Natural killer cell (primary cell): ENCODE results near the gene ARL8A. TPM values are rescaled to one million over a fixed set of nuclear protein-coding genes. Genes with fewer than 3 reads are reported as not detected.
A peak's percentile ranks its signal among the peaks of the same experiment; 100 is the strongest.

Experiments
- ATAC-seq, 3 donors: fragments of 150-1000 bp in 2 of 3; fragments of 200-7000 bp in 1 of 3; cut with Tn5 transposase; 1 replicate in 1 of 3; 2 replicates in 2 of 3; pipeline ENCODE4 v1.10.0; 2021; ENCODE audit warnings: mild to moderate bottlenecking in 2 of 3, moderate library complexity in 2 of 3
- DNase-seq, 2 donors: peaks; one replicate each; pipeline versions ENCODE4 v3.0.0 to v3.0.0-alpha.2; 2013 to 2021; ENCODE audit warnings: mixed read lengths in 1 of 2
- H3K27ac ChIP-seq: one replicate; pipeline ENCODE4 v1.5.1; 2013; ENCODE audit warnings: mild to moderate bottlenecking, low read length
- H3K27me3 ChIP-seq: one replicate; pipeline ENCODE4 v1.6.1; 2013; ENCODE audit warnings: low read length; ENCODE audit not compliant: control insufficient read depth, insufficient read depth
- H3K36me3 ChIP-seq: one replicate; pipeline ENCODE4 v1.6.1; 2013; ENCODE audit warnings: low read length; ENCODE audit not compliant: control insufficient read depth, insufficient read depth
- H3K4me1 ChIP-seq: one replicate; pipeline ENCODE4 v1.6.1; 2013; ENCODE audit warnings: low read length; ENCODE audit not compliant: control insufficient read depth, insufficient read depth
- H3K4me3 ChIP-seq: one replicate; pipeline ENCODE4 v1.5.1; 2013; ENCODE audit warnings: low read length
- H3K9me3 ChIP-seq: one replicate; pipeline ENCODE4 v1.6.1; 2013; ENCODE audit warnings: low read length; ENCODE audit not compliant: control insufficient read depth, insufficient read depth
- H3K27ac Mint-ChIP-seq, 2 donors: one replicate each; pipeline ENCODE4 v1.8.0; 2022; ENCODE audit warnings: mild to moderate bottlenecking in 2 of 2, mixed read lengths in 2 of 2, moderate library complexity in 1 of 2
- H3K27me3 Mint-ChIP-seq, 2 donors: one replicate each; pipeline ENCODE4 v1.8.0; 2022; ENCODE audit warnings: low read depth in 2 of 2, mixed read lengths in 2 of 2
- H3K36me3 Mint-ChIP-seq: one replicate; pipeline ENCODE4 v1.8.0; 2022; ENCODE audit warnings: mixed read lengths
- H3K4me1 Mint-ChIP-seq, 2 donors: one replicate each; pipeline ENCODE4 v1.8.0; 2022; ENCODE audit warnings: mixed read lengths in 2 of 2
- H3K4me3 Mint-ChIP-seq: one replicate; pipeline ENCODE4 v1.8.0; 2022; ENCODE audit warnings: mild to moderate bottlenecking, moderate library complexity, mixed read lengths
- H3K9me3 Mint-ChIP-seq, 2 donors: one replicate each; pipeline ENCODE4 v1.8.0; 2022; ENCODE audit warnings: mixed read lengths in 2 of 2
- WGBS: methylation state at CpG from one replicate; pipeline ENCODE4 v1.1.7; 2013; ENCODE audit warnings: missing lambda C conversion rate; ENCODE audit not compliant: insufficient coverage; 5-methylcytosine and 5-hydroxymethylcytosine counted together
- intact Hi-C: fragments of 100-400 bp; cut with micrococcal nuclease; formaldehyde crosslinking; loops from one replicate; pipeline ENCODE4 v1.14.2; 2022
- total RNA-seq, 4 donors: library from RNA; stranded (reverse); fragments of 120-200 nt in 1 of 4; gene quantifications; one replicate each; pipeline versions ENCODE4 v1.2.3 to v1.2.4, GENCODE V29; 2013 to 2022
- TF ChIP-seq, protein P1 (sequence below): fragments of 200-600 bp; IDR thresholded peaks from one replicate; pipeline ENCODE4 v1.8.0; 2022; ENCODE audit warnings: antibody characterized with exemption

ARL8A gene
- total RNA-seq, 3 donors from 2014 or later (not counting 1 experiment from before 2014, with no cell fraction given), result 109 to 120 (median 109) TPM

GRCh38 chr1:202165267-202165941 lies 20.9 kb upstream of the ARL8A start:
- Histone ChIP-seq H3K27me3 (no peaks in the 10 kb centered on the region), H3K9me3 (no peaks in the 10 kb centered on the region), H3K27ac (no peak overlapping the region), H3K36me3 (no peaks in the 10 kb centered on the region), H3K4me3 (no peak overlapping the region), H3K4me1 (peaks cover 59% of the 10 kb centered on the region)
- intact Hi-C loops, result no loop called here
- H3K36me3 Mint-ChIP-seq, result no peaks in the 10 kb centered on the region
- H3K9me3 Mint-ChIP-seq, result no peaks in the 10 kb centered on the region
- TF ChIP-seq, protein P1, sequence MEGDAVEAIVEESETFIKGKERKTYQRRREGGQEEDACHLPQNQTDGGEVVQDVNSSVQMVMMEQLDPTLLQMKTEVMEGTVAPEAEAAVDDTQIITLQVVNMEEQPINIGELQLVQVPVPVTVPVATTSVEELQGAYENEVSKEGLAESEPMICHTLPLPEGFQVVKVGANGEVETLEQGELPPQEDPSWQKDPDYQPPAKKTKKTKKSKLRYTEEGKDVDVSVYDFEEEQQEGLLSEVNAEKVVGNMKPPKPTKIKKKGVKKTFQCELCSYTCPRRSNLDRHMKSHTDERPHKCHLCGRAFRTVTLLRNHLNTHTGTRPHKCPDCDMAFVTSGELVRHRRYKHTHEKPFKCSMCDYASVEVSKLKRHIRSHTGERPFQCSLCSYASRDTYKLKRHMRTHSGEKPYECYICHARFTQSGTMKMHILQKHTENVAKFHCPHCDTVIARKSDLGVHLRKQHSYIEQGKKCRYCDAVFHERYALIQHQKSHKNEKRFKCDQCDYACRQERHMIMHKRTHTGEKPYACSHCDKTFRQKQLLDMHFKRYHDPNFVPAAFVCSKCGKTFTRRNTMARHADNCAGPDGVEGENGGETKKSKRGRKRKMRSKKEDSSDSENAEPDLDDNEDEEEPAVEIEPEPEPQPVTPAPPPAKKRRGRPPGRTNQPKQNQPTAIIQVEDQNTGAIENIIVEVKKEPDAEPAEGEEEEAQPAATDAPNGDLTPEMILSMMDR, result no peak
- DNase-seq, result peak in 1 of 2 donors; percentile 47
- peaks cover 37 to 47% of the 10 kb centered on the region in 2 donors for H3K4me1 Mint-ChIP-seq
- H3K4me3 Mint-ChIP-seq, result peak overlapping the region; percentile 72
- peak overlapping the region; percentile 82 to 100 for H3K27ac Mint-ChIP-seq
- 78% methylated on average over 18 of the region's 20 CpGs for WGBS
- ATAC-seq, result no peak
- H3K27me3 Mint-ChIP-seq, result no peaks in the 10 kb centered on the region

- Mint-ChIP-seq H3K4me1 (peaks cover 41 to 56% of the 10 kb centered on the region in 2 donors), H3K27me3 (no peaks in the 10 kb centered on the region), H3K9me3 (no peaks in the 10 kb centered on the region), H3K36me3 (no peaks in the 10 kb centered on the region), H3K27ac (peak overlapping the region; percentile 82 to 100), H3K4me3 (peak overlapping the region; percentile 72)
- TF ChIP-seq, protein P1, result no peak
- H3K4me3 ChIP-seq, result no peak overlapping the region
- DNase-seq (peak; percentile 59 to 92), ATAC-seq (peak; percentile 49 to 74 (median 72))
- 37% methylated on average over 10 of the region's 11 CpGs for WGBS
- no peak overlapping the region for H3K27ac ChIP-seq
- H3K27me3 ChIP-seq, result no peaks in the 10 kb centered on the region
- H3K9me3 ChIP-seq, result no peaks in the 10 kb centered on the region
- no peaks in the 10 kb centered on the region for H3K36me3 ChIP-seq
- intact Hi-C loops, result loop anchor here (5.0 kb wide), 1 partner anchor 33 kb away; no protein-coding TSS in a partner anchor
- H3K4me1 ChIP-seq, result peaks cover 68% of the 10 kb centered on the region
Measured at GRCh38 chr1:202164271-202165037, 19.9 kb upstream of the ARL8A start.

DNA sequence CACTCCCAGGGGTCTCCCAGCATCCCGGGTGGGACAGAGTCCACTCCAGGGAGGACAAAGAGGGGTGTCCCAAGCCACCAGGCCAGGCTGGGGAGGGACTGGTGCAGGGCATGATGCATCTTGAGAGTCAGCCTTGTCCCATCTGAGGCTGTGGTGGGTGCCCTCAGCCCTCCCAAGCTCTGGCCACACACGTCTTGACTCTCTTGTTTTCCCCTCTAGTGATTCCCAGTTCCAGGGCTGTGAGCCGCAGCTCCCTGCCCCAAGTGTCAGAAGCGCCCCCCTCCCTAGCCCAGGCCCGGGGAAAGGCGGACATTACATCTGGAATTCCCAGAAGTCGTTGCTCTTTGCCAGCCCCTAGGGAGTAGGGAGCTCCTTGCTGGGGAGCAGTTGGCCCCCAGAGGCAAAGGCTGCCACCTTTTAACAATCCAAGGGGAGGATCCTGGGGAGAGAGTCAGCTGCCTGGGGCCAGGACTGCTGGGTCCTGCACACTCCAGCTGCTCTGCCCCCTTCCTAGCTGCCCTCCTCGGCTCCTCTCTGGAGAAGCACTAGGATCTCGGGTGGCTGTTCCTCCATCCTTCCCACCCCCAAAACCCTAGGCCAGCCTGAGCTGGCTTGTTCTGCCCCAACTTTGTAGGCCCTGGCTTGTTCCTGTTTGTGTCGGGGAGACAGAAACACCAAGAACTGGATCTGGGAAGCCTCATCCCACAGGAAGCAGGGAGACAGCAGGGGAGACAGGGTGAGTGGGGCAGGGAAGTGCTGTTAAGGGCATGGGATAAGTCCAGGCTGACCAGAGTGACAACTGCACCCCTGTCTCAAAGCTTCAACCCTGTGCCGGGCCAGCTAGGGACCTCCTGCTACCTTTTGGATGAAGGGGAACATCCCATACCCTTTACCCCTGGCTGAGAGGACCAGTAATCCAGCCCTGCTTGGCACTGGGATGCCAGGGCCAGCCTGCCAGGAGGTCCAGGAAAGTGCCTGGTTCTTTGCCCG lies 19.0 kb upstream of the ARL8A start:
- H3K27ac Mint-ChIP-seq, result peak overlapping the region; percentile 83 to 100
- no peaks in the 10 kb centered on the region for H3K36me3 Mint-ChIP-seq
- intact Hi-C loops, result loop anchor here (5.0 kb wide), 1 partner anchor 34 kb away; no protein-coding TSS in a partner anchor
- peaks cover 50 to 65% of the 10 kb centered on the region in 2 donors for H3K4me1 Mint-ChIP-seq
- Histone ChIP-seq H3K4me3 (no peak overlapping the region), H3K4me1 (peaks cover 77% of the 10 kb centered on the region), H3K27ac (peak overlapping the region; percentile 34), H3K36me3 (no peaks in the 10 kb centered on the region), H3K27me3 (no peaks in the 10 kb centered on the region), H3K9me3 (no peaks in the 10 kb centered on the region)
- ATAC-seq (no peak), DNase-seq (peak in 1 of 2 donors; percentile 36)
- H3K27me3 Mint-ChIP-seq, result no peaks in the 10 kb centered on the region
- H3K9me3 Mint-ChIP-seq, result no peaks in the 10 kb centered on the region
- peak overlapping the region; percentile 9 for H3K4me3 Mint-ChIP-seq
- TF ChIP-seq, protein P1, result no peak
- WGBS, result 83% methylated on average over 12 of the region's 12 CpGs
